Endothelial cell of umbilical vein (primary cell): ENCODE data around the gene GALNT17. TPM values are rescaled to one million over a fixed set of nuclear protein-coding genes. Genes with fewer than 3 reads are reported as not detected.

Source experiments
- BruUV-seq: library from RNA; stranded (reverse); fragments of 400-500 nt; replicated peaks from 2 replicates; lab custom pipeline; 2021; lab: Mats Ljungman, UMichigan
- CTCF ChIA-PET: fragments of 300-600, 350-600 bp; sonication (Branson Sonifier 250); formaldehyde crosslinking; loops from one replicate; lab custom pipeline; 2021; ENCODE audit warnings: antibody characterized with exemption, inconsistent platforms; lab: Charles Lee
- POLR2A ChIA-PET: fragments of 300-600, 350-600 bp; sonication (Branson Sonifier 250); formaldehyde crosslinking; loops from one replicate; lab custom pipeline; 2021; ENCODE audit warnings: antibody characterized with exemption, inconsistent platforms; lab: Charles Lee
- DNase-seq: peaks from one replicate; pipeline ENCODE4 v3.0.0-alpha.2; 2011; ENCODE audit warnings: low read depth, low spot score
- FAIRE-seq: peaks from 2 replicates; lab custom pipeline; 2011; peaks lifted over from hg19 to GRCh38; lab: Jason Lieb, UNC
- H2AFZ ChIP-seq: 2 replicates; pipeline ENCODE4 v1.6.0; 2012; ENCODE audit warnings: low read depth, low read length, control low read depth, inconsistent platforms
- H3K27ac ChIP-seq: 2 replicates; pipeline ENCODE4 v1.5.1; 2011; ENCODE audit warnings: low read depth, mild to moderate bottlenecking, control low read depth, low read length, moderate library complexity; ENCODE audit not compliant: insufficient read depth
- H3K27me3 ChIP-seq, 2 experiments: 2 replicates each; pipeline versions ENCODE4 v1.6.0 to v1.6.1; 2011; ENCODE audit warnings: low read length in 2 of 2, mixed read lengths in 1 of 2; ENCODE audit not compliant: control insufficient read depth in 2 of 2, insufficient read depth in 2 of 2
- H3K36me3 ChIP-seq, 2 experiments: 2 replicates in 1 of 2; 3 replicates in 1 of 2; pipeline ENCODE4 v1.5.1; 2011; ENCODE audit warnings: low read length in 2 of 2, mild to moderate bottlenecking in 1 of 2, moderate library complexity in 1 of 2; ENCODE audit not compliant: control insufficient read depth in 2 of 2, insufficient read depth in 2 of 2; ENCODE audit errors: extremely low read depth in 1 of 2
- H3K4me1 ChIP-seq: 3 replicates; pipeline ENCODE4 v1.5.1; 2011; ENCODE audit warnings: mild to moderate bottlenecking, low read length; ENCODE audit not compliant: control insufficient read depth, insufficient read depth; ENCODE audit errors: extremely low read depth
- H3K4me2 ChIP-seq: 2 replicates; pipeline ENCODE4 v1.6.1; 2011; ENCODE audit warnings: low read length, control low read depth, mixed read lengths; ENCODE audit not compliant: insufficient read depth
- H3K4me3 ChIP-seq, 3 experiments: fragments of 200-600 bp in 1 of 3; sonication (generic), shearing (Covaris generic) in 1 of 3; replicated peaks in 1 of 3; 2 replicates each; pipeline ENCODE4 v1.5.1; 2011 to 2016; ENCODE audit warnings: control low read depth in 3 of 3, low read length in 3 of 3, mild to moderate bottlenecking in 2 of 3, inconsistent platforms in 1 of 3, low read depth in 1 of 3, moderate library complexity in 1 of 3; ENCODE audit not compliant: insufficient read depth in 1 of 3
- H3K79me2 ChIP-seq: 2 replicates; pipeline ENCODE4 v1.6.0; 2012; ENCODE audit warnings: low read length, inconsistent platforms; ENCODE audit not compliant: control insufficient read depth, insufficient read depth
- H3K9ac ChIP-seq: replicated peaks from 2 replicates; pipeline ENCODE3; 2011; ENCODE audit warnings: low read length, control low read depth; ENCODE audit not compliant: insufficient read depth; ENCODE audit errors: extremely low read depth
- H3K9me1 ChIP-seq: replicated peaks from 3 replicates; pipeline ENCODE4 v1.6.0; 2011; ENCODE audit warnings: mild to moderate bottlenecking, low read length; ENCODE audit not compliant: control insufficient read depth, insufficient read depth; ENCODE audit errors: extremely low read depth
- H3K9me3 ChIP-seq: replicated peaks from 2 replicates; pipeline ENCODE4 v1.5.1; 2012; ENCODE audit warnings: low read length, inconsistent platforms; ENCODE audit not compliant: control insufficient read depth, insufficient read depth
- H4K20me1 ChIP-seq: replicated peaks from 2 replicates; pipeline ENCODE3; 2011; ENCODE audit warnings: mild to moderate bottlenecking, low read length; ENCODE audit not compliant: control insufficient read depth, insufficient read depth; ENCODE audit errors: extremely low read depth
- CTCF ChIP-seq, 2 donors: IDR thresholded peaks; 1 replicate in 1 of 2; 2 replicates in 1 of 2; pipeline ENCODE4 v1.5.1; 2011; ENCODE audit warnings: low read length in 2 of 2, mild to moderate bottlenecking in 2 of 2, moderate library complexity in 2 of 2, control low read depth in 1 of 2, inconsistent platforms in 1 of 2, low read depth in 1 of 2; ENCODE audit not compliant: insufficient read depth in 1 of 2; ENCODE audit errors: extremely low read depth in 1 of 2
- EZH2 ChIP-seq: IDR thresholded peaks from 2 replicates; pipeline ENCODE4 v1.6.1; 2012; ENCODE audit warnings: borderline replicate concordance, low read depth, mild to moderate bottlenecking, moderate library complexity, low read length, inconsistent platforms; ENCODE audit not compliant: severe bottlenecking
- FOS ChIP-seq: IDR thresholded peaks from 2 replicates; pipeline ENCODE4 v1.6.1; 2011; ENCODE audit warnings: mild to moderate bottlenecking, low read length, moderate library complexity, borderline replicate concordance; ENCODE audit not compliant: insufficient read depth
- GATA2 ChIP-seq: IDR thresholded peaks from 2 replicates; pipeline ENCODE4 v1.7.0; 2011; ENCODE audit warnings: low read depth, mild to moderate bottlenecking, moderate library complexity, mixed read lengths, low read length; ENCODE audit not compliant: insufficient read length, insufficient read depth
- JUN ChIP-seq: IDR thresholded peaks from 2 replicates; pipeline ENCODE4 v1.6.1; 2011; ENCODE audit warnings: borderline replicate concordance, low read depth; ENCODE audit not compliant: insufficient read length, insufficient read depth
- MAX ChIP-seq: IDR thresholded peaks from 2 replicates; pipeline ENCODE4 v1.6.1; 2011; ENCODE audit not compliant: insufficient read depth, insufficient read length
- MYC ChIP-seq: IDR thresholded peaks from one replicate; pipeline ENCODE4 v1.6.1; 2011; ENCODE audit warnings: mild to moderate bottlenecking, low read depth, low read length
- POLR2A ChIP-seq: IDR thresholded peaks from 2 replicates; pipeline ENCODE4 v1.6.1; 2012; ENCODE audit warnings: low read depth, mild to moderate bottlenecking, control low read depth, low read length
- POLR2AphosphoS5 ChIP-seq: IDR thresholded peaks from 2 replicates; pipeline ENCODE4 v1.6.1; 2012; ENCODE audit warnings: low read depth, mild to moderate bottlenecking, control low read depth, low read length, moderate library complexity; ENCODE audit not compliant: insufficient read depth
- dilution Hi-C: fragments of 300-500 bp; cut with MboI; formaldehyde crosslinking; loops from one replicate; pipeline ENCODE4 v1.15.0; 2019; ENCODE audit warnings: low sequenced_read_pairs; ENCODE audit not compliant: extremely low pct_ligation_motif_present
- intact Hi-C: fragments of 100-400 bp; cut with micrococcal nuclease; formaldehyde crosslinking; loops from one replicate; pipeline ENCODE4 v1.10.0; 2022
- polyA plus RNA-seq, 4 experiments: library from polyadenylated mRNA; depleted of rRNA in 3 of 4; stranded (reverse) in 3 of 4; unstranded in 1 of 4; fragments of >200 nt; gene quantifications; 2 replicates each; pipeline versions ENCODE4 v1.2.1 to v1.2.3, GENCODE V29; 2011 to 2012; ENCODE audit warnings: missing spikeins in 1 of 4
- total RNA-seq: library from RNA; stranded (reverse); gene quantifications from 2 replicates; pipeline ENCODE4 v1.2.3, GENCODE V29; 2021

The GALNT17 gene
- total and polyA plus RNA-seq, 2 donors (not counting 3 experiments of a cell fraction or from before 2014, with no cell fraction given), result not detected

GRCh38 chr7:71687286-71687685 is 555.3 kb downstream of the GALNT17 start:
- no peaks in the 10 kb centered on the region for H4K20me1 ChIP-seq
- BruUV-seq, result no TSS peak
- DNase-seq, result no peak
- no peak overlapping the region for H3K9ac ChIP-seq
- H2AFZ ChIP-seq, result no peak overlapping the region
- POLR2A ChIA-PET, result no interaction called here
- H3K36me3 ChIP-seq, result no peaks in the 10 kb centered on the region
- H3K4me2 ChIP-seq, result no peak overlapping the region
- no peaks in the 10 kb centered on the region for H3K27me3 ChIP-seq
- no peaks in the 10 kb centered on the region for H3K9me1 ChIP-seq
- TF ChIP-seq MAX (no peak), MYC (no peak), GATA2 (no peak), FOS (no peak), JUN (no peak), CTCF (IDR thresholded peaks at IDR 0.05; ENCODE audit: extremely low read depth in 1 of 2, insufficient read depth in 1 of 2, low read depth in 1 of 2, low read length in 2 of 2) (no peak), EZH2 (no peak), POLR2AphosphoS5 (no peak), POLR2A (no peak)
- no peak overlapping the region for H3K27ac ChIP-seq
- H3K4me3 ChIP-seq, result no peak overlapping the region
- CTCF ChIA-PET, result no interaction called here
- H3K4me1 ChIP-seq, result no peaks in the 10 kb centered on the region
- no peaks in the 10 kb centered on the region for H3K79me2 ChIP-seq
- dilution Hi-C loops, result no loop called here
- peaks cover 3% of the 10 kb centered on the region for H3K9me3 ChIP-seq
- FAIRE-seq, result no peak
- intact Hi-C loops, result no loop called here
